GM19468 (cell line): ENCODE data around the gene RAD9A.

Source experiments
- ATAC-seq: cut with Tn5 transposase; IDR thresholded peaks from one replicate; pipeline ENCODE4 v1.9.1; 2021; ENCODE audit warnings: mild to moderate bottlenecking, moderate library complexity, moderate number of reproducible peaks; ENCODE audit not compliant: unreplicated experiment; ENCODE audit errors: extremely low read depth

The RAD9A gene

DNA sequence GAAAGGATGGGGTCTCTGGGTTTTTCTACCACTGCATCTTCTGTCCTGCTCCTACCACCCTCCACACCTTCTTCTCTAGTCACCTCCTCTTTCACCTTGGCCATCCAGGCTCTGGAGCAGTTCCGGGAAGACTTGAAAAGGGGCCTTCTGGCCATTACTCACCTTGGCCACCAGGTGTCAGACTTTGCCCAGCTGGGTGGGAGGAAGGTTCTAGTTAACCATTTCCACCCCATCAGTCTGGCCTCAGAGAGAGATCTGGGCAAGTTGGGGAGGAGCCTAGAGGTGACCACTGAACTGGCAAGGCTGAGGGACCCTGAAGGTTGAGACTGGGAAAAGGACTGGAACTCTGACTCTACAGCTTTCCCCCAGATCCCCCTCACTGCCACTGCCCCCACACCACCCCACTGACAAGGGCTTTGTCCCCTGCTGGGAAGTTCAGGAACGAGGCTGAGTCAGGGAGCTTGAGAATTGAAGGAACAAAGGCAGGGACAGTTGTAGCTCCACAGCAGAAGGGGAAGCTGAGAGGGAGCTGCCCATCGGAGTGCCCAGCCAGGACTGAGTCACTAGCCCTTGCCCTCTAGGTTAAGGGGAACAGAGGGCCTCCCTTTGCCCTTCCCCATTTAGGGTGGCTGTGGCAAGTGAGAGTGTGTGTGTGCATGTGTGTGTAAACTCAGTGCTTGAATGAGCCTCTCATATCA is 34.8 kb upstream of the RAD9A start:
- no peak for ATAC-seq

DNA sequence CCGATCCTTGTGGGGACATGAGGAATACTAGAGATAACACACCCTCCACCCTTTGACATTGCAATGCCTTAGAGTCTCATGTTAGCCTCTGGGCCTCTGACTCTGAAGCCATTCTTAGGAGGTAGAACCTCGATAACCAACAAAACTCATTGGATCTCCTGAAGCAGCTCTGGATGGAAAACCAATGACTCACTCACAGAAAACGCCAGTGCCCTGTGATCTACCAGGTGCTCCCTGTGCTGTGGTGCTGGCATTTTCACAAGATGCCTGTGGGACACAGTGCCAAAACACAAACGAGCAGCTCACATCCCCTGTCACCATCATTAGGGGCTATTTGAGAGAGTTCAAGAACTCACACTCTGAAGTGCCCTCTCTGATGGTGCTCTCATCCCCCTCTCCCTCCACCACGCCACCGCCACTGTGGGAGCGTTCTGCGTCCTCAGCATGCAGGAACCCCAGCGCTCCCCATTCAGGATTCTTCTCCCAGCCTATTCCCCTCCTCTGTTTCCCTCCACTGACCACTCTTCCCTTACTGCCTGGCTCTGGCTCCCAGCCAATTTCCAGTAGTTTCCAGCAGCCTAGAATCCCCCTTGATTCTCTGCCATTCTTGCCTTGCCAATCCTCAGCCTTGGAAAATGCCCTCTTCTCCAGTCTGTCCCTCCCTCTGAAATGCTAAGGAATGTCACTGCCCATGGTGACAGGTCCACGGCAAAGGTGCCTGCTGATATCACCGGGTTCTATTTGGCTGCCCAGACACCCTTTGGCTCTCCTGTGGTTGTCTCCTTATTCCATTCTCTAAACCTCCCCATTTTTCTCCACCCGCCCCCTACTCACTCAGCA is 33.7 kb upstream of the RAD9A start:
- no peak for ATAC-seq

DNA sequence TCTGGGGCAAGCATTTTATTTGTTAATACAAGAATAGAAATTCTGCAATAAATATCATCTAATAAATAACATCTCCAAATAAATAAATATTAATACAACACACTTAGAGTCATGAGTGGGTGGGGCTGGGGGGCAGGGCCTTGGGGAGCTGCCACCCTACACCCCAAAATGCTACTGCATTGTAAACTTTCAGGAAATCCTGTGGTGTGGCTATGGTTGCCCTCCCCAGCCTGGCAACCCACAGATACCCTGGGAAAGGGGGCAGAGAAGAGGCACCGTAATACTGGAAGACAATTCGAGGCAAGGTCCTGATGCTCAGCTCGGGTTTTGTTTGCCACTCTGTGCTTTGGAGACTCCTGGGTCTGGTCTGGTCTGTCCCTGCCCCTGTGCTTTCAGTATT is 27.6 kb upstream of the RAD9A start:
- ATAC-seq: no peak

DNA sequence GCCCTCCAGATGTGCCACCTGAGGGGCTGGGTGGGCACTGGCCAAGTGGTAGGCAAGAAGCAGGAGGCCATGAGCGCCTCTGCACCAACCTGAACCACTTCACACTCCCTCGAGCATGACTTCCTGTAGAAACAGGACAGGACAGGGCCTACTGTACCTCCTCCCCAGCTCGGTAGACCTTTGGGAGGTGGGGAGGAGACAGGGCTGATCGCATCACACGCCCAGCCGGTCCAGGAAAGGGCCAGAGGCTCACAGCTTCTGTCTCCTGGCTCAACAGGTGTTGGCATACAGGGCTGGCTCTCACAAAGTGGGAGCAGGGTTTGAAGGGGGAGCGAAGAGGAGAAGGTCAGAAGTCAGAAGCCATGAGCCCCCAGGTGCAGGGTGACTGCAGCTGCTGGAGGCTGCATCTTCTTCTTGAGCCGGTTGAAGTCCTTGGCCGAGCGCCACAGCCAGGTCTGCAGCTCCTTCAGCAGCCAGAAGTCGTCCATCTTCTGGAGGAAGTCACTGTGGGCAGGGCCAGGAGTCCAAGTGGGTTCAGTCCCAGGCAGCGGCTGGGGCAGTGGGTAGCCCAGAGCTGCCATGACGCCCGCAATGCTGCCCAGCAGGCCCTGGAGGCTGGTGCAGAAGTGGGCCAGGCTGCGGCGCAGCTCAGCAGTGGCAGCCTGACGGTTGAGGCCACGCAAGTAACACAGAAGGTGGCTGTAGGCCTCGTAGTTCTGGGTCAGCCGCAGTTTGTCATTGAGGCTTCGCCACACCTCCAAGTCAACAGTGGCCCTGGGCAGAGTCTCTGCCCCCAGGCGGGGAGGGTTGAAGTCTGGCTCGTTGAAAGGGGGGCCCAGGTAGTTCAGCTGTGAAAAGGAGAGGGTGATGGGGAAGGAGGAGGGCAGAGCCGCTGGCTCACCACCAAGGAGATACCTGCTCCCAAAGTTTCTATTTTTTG is 26.7 kb upstream of the RAD9A start:
- no peak for ATAC-seq

DNA sequence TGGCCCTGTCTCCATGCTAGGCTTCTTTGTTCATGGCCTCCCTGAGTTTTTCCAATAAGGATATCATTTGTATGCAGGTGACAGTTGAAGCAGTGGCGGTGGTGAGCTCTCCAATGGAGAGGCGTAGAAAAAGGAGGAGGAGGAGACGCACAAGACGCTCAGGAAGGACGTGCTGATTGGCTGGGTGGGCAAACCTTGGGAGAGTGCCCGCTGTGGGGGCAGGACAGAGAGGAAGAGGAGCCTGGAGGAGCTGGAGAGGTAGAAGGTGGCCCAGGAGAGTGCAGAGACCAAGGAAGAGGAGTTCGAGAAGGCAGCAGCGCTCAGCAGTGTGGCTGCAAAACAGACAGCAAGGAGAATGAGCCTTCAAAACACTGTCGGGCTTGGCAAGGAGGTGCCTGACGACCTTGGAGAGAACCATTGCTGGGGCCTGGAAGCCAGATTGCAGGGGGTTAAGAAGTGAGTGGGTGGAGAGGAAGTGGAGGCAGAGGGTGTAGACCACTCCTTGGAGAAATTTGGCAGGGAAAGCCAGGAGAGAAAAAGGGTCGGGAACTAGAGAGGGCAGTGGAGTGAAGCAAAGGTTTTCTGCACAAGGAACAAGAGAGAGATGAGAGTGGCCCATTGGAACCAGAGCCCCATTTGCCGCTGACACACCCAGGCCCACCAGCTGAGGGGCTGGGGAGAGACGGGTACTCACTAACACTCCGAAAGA is 25.9 kb upstream of the RAD9A start:
- no peak for ATAC-seq

DNA sequence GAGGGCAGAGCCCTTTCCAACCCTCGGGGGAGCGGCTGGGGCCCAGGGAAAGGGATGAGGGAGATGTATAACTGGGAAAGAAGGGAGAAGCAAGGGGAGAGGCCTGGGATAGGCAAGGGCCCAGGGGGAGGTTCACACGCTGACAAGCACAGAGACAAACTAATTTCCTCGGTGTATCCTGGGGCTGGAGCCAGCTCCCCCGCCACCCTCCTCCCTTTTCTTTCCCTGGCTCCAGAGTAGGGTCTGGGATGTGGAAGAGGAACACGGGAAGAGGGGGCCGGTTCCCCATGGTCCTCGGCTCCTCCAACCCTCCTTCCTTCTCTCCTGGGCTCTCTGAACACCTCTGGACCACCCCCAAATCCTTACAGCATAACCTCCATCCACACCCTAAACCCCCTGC is 25.2 kb upstream of the RAD9A start:
- no peak for ATAC-seq

DNA sequence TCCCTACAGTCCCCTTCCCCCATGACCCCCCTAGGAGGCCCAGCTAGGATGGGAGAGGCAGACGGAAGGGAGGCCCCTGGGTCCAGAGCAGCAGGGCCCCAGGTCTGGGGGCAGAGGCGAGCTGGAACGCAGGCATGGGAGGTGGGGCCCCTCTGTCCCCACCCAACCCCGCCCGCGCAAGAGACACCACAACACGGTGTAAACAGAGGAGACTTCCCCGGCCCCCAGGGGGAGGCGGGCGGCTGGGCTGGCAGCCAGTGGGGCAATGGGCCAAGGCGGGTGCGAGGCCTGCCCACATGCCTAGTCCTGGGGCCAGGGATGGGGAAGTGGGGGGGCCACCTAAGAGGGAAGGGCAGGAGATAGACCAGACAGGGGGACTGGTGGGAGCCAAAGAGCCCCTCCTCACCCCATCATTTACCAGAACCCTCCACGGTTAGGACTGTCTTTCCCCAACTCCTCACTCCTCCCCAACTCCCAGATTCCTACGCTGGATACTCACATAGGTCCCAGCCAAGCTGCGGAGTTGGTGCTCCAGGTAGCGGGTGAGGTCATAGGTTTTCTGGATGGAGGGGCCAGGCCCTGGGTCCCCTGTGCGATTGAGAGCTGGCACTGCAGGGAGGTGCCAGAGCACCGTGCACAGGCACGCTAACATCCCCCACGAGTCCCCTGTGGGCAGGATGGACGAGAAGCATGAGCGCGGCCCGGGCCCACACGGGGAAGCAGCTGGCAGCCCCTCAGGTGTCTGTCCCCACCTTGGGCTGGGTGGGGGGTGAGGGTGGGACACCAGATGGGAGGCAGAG is 24.6 kb upstream of the RAD9A start:
- no peak for ATAC-seq

DNA sequence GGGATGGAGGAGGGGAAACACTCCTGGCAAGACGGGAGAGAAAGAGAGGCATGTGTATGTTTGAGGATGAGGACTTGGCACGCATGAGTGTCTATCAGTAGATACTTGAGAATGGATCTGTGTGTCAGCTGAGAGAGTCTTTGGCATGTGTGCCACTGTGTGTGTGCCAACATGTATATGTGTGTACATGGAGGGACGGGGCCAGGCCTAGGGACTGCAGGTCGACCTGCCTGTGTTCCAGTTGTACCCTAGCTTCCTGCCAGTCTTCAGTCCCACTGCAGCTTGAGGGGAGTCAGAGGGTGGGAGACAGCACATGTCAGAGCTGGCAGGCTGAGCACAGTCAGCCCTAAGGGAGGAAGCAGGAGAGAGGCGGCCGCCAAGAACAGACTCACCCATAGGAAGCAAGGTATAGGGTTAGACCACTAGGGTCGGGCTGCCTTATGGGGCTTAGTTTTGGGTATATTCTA is 24.0 kb upstream of the RAD9A start:
- no peak for ATAC-seq

DNA sequence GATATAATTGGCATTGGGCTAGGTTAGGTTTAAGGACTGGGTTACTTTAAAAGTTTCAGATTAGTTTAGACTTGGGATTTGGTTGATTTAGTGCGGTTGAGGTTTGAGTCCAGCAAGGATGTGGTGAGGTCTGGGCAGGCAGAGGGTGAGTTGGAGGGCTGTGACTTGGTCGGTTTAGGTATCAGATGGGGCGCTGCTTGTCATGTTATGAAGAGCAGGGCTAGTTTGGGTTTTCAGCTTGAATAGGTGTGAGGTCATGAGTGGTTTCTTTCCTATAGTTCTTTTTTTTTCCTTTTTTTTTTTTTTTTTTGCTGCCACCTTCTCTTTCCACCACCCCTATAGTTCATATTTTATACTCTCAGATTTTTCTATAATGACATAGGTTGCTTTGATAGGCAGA is 23.2 kb upstream of the RAD9A start:
- no peak for ATAC-seq

DNA sequence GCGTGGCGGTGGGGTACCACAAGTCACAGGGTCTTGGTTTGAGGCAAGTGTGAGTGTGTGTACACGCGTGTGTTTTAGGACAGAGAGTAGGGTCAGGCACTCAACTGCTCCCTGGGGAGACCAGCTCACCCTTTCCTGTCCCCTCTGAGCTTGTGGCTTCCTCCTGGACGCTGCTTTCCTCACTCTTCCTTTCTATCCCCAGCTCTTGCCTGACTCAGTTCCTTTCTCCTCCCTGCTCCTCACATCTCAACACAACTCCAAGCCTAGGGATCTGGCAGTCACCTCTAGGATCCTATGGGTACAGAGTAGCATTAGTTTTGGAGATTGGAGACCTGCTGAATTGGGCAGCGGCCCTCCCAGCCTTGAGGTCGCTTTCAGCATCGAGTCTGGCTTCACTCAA is 22.5 kb upstream of the RAD9A start:
- ATAC-seq: no peak

DNA sequence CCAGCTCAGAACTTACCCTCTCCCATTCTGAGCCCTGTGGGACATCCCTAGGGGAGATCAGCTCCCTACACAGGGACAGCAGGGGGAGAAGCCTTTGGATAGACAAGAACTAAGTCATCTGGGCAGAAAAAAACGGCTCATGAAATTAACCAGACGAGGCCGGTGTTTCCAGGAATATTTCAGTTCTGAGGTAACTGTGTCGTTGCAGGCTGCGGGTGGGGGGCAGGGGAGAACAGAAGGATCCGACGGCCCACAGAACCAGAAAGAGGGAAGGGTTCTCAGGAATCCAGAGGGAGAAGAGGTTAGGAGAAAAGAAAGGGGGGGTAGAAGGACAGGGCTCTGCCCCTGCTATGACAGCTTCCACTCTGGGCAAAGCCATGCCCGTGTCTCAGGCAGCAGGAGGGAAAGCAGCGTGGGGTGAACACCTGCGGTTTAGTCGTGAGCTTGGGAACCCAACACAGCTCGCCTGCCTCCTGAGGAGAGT is 21.9 kb upstream of the RAD9A start:
- no peak for ATAC-seq

DNA sequence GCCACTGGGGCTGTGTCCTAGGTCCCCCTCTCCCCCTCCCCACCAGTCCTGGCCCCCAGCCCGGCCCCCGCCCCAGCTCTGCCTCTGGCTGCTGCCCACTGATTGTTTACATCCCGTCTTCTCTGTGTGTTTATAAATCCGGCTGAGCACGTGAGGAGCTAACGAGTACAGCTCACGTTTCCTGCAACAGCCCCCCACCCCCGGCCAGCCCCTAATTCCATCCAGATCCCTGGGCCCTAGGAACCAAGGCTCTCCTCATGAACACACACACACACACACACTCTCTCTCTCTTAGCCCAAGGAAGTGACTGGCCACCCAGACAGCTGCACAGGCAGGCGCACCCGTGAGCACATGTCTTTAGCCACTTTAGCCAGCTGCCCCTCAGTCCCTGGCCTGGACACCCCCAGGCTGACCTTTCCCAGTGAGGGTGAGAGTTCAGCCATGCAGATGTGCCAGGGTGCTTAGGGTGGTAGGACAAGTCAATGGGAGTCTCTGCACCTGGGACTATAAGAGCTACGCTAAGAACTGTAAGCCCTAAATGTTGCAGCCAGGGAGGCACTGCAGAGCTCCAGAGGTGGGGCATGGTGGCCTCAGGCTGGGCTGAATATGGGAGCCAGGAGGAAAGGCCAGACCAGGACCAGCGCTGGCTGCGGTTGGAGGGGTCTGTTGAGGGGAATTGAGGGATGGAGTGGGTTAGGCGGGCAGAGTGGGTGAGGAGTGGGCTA is 21.3 kb upstream of the RAD9A start:
- ATAC-seq: no peak

DNA sequence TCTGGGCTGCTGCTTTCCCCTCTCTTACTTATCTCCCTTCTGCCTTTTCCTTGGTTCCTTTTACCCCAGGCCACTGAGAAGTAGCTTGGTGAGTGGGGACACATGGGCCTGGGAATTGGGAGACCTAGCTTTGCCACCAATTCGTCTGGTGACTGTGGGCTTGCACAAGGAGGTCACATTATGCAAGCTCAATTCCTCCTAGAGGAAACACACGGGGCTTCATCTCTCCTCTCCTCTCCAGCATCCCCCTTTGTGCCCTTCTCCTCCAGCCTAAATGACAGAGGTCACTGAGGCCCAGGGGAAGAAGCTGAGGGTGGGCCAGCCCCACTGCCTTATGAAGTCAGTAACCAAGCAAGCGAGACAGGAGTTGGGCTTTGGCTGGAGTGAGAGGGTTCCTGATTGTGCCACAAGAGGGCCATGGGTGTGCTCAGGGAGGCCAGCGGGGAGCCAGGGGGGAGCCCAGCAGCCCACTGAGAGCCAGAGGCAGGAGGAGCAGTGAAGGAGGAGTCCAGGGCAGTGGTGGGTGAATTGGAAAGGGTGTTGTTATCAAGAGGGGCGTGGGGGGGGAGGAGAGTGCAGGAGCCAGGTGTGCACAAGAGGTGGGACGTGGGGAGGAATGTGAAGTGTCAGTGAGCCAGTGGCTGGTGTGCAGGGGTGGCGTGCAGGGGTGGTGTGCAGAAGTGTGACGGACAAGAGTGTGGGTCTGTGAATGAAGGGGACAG is 20.4 kb upstream of the RAD9A start:
- no peak for ATAC-seq

DNA sequence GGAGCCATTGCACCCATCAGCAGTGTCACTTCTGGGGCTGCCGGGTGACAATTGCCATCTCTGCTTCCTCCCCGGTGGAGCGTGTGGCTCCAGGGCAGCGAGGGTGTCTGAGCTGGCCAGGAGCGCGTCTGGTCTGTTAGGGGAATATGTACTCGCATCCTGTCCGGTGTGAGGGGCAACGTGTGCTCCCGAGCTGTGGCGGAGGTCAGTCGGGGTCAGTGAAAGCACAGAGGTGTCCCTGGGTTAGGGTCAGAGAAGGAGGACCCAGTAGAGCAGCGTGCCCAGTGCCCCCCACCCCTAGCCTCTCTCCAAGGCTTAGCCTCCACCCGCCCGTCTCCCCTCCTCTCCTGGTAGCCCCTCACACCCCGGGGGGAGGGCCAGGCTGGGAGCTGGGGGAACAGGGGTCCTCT is 19.9 kb upstream of the RAD9A start:
- no peak for ATAC-seq

DNA sequence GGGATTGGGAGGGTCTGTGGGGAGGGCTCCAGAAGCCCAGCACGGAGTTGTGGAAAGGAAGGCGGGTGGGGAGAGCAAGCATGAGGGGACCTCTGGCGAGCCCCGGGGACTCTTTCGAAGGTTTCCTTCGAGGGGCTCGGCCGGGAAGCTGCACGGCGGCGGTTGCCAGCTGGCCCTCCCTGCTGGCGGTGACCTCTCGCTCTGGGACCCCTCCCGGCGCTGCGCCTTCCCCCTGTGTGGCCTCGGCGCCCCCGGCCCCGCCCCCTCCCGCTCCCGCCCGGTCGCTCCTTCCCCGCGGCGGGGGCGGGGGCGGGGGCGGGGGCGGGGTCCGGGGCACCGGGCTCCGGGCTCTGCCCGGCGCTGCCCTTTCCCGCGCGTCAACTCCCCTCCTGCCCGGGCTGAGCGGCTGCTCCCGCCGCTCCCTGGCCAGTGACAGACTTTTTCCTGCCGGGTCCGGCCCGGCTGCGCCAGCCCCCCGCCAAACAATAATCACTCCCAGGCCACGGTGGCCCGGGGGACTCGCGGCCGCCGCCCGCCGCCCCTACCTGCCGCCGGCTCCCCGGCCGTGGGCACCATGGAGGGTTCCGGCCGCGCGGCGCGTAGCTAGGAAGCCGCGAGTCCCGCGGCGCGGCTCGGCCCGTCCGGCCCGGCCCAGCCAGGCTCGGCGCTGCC is 19.3 kb upstream of the RAD9A start:
- ATAC-seq: no peak

DNA sequence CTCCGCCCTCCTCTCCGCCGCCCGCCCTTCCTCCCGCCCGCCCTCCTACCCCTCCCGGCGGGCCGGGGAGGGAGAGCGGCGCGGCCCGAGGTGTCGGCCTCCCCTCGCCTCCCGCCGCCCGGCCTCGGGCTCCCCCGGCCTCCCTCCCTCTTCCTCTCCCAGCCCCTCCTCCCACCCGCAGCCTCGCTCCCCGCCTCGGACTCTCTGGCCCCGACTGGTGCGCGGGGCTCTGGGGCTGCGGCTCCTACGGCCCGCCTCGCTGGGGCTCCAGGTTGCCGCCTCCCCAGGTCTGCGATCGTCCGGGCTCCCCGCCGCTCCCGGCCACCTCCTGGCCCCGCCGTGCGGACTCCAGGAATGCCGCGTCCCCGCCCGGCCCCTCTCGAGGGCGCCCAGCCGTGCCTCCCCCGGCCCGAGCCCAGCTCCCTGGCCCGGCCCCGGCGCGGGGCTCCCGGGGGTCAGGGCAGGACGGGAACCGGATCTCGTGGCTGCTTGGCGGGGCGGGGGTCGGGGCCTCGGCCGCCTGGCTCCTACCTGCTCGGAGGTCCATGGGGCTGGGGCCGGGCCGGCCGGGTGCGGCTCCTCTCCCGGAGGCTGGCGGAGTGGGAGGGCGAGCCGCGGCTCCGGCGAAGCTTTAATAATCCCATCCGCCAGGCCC is 18.7 kb upstream of the RAD9A start, which contains the start of gene CLCF1:
CLCF1 (minus strand) TSS at position 606 of the 655 bp plus-strand sequence; CDS start at position 547, 59 bp downstream.
- no peak for ATAC-seq
